Fibroblast of lung (primary cell): ENCODE data around the gene ZNF532. TPM values are rescaled to one million over a fixed set of nuclear protein-coding genes. Genes with fewer than 3 reads are reported as not detected.

Experiments used
- DNase-seq, 2 donors: peaks; one replicate each; pipeline versions ENCODE4 v3.0.0 to v3.0.0-alpha.2; 2010; ENCODE audit warnings: low read depth in 2 of 2
- H2AFZ ChIP-seq: 2 replicates; pipeline ENCODE4 v1.5.1; 2012; ENCODE audit warnings: low read length, control low read depth, inconsistent platforms
- H3K27ac ChIP-seq: 2 replicates; pipeline ENCODE4 v1.5.1; 2011; ENCODE audit warnings: low read length, control low read depth; ENCODE audit not compliant: insufficient read depth
- H3K27me3 ChIP-seq: 2 replicates; pipeline ENCODE4 v1.5.1; 2011; ENCODE audit warnings: mild to moderate bottlenecking, low read length; ENCODE audit not compliant: control insufficient read depth, insufficient read depth
- H3K36me3 ChIP-seq: 2 replicates; pipeline ENCODE4 v1.5.1; 2011; ENCODE audit warnings: low read length; ENCODE audit not compliant: control insufficient read depth, insufficient read depth
- H3K4me1 ChIP-seq: 2 replicates; pipeline ENCODE4 v1.5.1; 2011; ENCODE audit warnings: low read length; ENCODE audit not compliant: control insufficient read depth, insufficient read depth; ENCODE audit errors: extremely low read depth
- H3K4me2 ChIP-seq: 2 replicates; pipeline ENCODE4 v1.5.1; 2011; ENCODE audit warnings: low read length, control low read depth; ENCODE audit not compliant: insufficient read depth; ENCODE audit errors: extremely low read depth
- H3K4me3 ChIP-seq, 4 experiments: fragments of 200-600 bp in 1 of 4; sonication (generic) in 1 of 4; replicated peaks in 1 of 4; 2 replicates each; pipeline ENCODE4 v1.5.1; 2011 to 2016; ENCODE audit warnings: low read length in 4 of 4, low read depth in 3 of 4, mild to moderate bottlenecking in 3 of 4, control low read depth in 2 of 4, inconsistent platforms in 1 of 4, mixed read lengths in 1 of 4; ENCODE audit not compliant: insufficient read depth in 1 of 4; ENCODE audit errors: control extremely low read depth in 1 of 4
- H3K79me2 ChIP-seq: 2 replicates; pipeline ENCODE4 v1.5.1; 2012; ENCODE audit warnings: mild to moderate bottlenecking, low read length, inconsistent platforms; ENCODE audit not compliant: control insufficient read depth, insufficient read depth
- H3K9ac ChIP-seq: 2 replicates; pipeline ENCODE4 v1.5.1; 2011; ENCODE audit warnings: mild to moderate bottlenecking, low read length, control low read depth; ENCODE audit not compliant: insufficient read depth
- H3K9me3 ChIP-seq: 2 replicates; pipeline ENCODE4 v1.5.1; 2012; ENCODE audit warnings: low read depth, low read length; ENCODE audit not compliant: control insufficient read depth, insufficient read depth
- H4K20me1 ChIP-seq: 2 replicates; pipeline ENCODE4 v1.5.1; 2011; ENCODE audit warnings: low read length; ENCODE audit not compliant: control insufficient read depth, insufficient read depth; ENCODE audit errors: extremely low read depth
- CTCF ChIP-seq, 2 donors: IDR thresholded peaks in 1 of 2; conservative IDR thresholded peaks in 1 of 2; 1 replicate in 1 of 2; 2 replicates in 1 of 2; pipeline ENCODE4 v1.5.1; 2011 to 2012; ENCODE audit warnings: low read length in 2 of 2, control low read depth in 1 of 2, inconsistent platforms in 1 of 2, low read depth in 1 of 2, mild to moderate bottlenecking in 1 of 2
- EZH2 ChIP-seq: IDR thresholded peaks from 2 replicates; pipeline ENCODE4 v1.5.1; 2012; ENCODE audit warnings: low read length, control low read depth, mild to moderate bottlenecking; ENCODE audit errors: missing control alignments
- polyA plus RNA-seq, 2 donors: library from polyadenylated mRNA; depleted of rRNA in 1 of 2; stranded (reverse) in 1 of 2; unstranded in 1 of 2; fragments of >200 nt; gene quantifications; 2 replicates each; pipeline ENCODE4 v1.2.1, GENCODE V29; 2011 to 2012; ENCODE audit warnings: missing spikeins in 1 of 2
- total RNA-seq: library from RNA; depleted of rRNA; stranded (reverse); fragments of >200 nt; gene quantifications from 2 replicates; pipeline ENCODE4 v1.2.1, GENCODE V29; 2014

The ZNF532 gene
- total and polyA plus RNA-seq, 2 donors (not counting 1 experiment from before 2014, with no cell fraction given), result 57.3 to 64.6 TPM

DNA sequence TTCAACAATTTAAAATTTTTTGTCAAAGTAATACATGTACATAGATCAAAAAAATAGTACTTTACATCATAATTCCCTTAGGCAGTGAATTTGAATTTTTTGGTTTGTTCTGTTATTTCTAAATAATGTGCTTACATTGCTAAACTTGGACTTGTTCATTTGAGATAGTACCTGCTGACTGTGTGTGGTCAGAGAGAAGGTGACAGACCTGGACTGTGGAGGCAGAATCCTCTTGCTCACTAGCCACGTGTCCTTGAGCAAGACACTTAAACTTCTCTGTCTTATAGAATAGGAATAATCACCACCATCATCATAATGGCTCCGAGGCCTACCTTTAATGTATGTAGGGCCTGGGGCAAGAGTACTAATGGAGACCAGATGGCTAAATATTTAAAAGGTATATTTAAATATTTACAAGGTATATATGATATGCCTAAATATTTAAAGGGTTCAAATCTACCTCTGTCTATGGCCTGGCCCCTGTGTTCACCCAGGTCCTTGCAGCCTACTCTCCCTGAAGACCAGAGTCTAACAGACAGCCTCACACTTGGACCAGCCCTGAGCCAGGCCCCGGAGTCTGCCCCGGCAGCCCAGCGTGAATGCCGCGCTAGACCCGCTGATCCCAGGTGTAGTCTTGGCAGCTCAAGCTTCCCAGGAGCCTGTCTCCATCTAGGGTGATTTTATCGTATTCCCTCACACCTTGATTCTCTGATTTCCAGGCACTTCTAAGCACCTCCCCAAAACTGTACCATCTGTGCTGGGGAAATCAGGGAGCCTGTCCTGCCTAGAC lies 33.5 kb downstream of the ZNF532 start:
- no peaks in the 10 kb centered on the region for H3K9me3 ChIP-seq
- H3K27ac ChIP-seq, result no peak overlapping the region
- H3K36me3 ChIP-seq, result no peaks in the 10 kb centered on the region
- H3K27me3 ChIP-seq, result no peaks in the 10 kb centered on the region
- TF ChIP-seq CTCF (conservative IDR thresholded peaks at IDR 0.05 in 1 of 2, IDR thresholded peaks at IDR 0.05 in 1 of 2; ENCODE audit: low read depth in 1 of 2, low read length in 2 of 2), result no peak
- TF ChIP-seq EZH2, result no peak
- H3K4me1 ChIP-seq, result no peaks in the 10 kb centered on the region
- peaks cover 6% of the 10 kb centered on the region for H3K79me2 ChIP-seq
- no peak overlapping the region for H3K9ac ChIP-seq
- no peaks in the 10 kb centered on the region for H4K20me1 ChIP-seq
- H3K4me2 ChIP-seq, result no peak overlapping the region
- DNase-seq, result no peak
- no peak overlapping the region for H3K4me3 ChIP-seq
- H2AFZ ChIP-seq, result no peak overlapping the region

- H4K20me1 ChIP-seq, result no peaks in the 10 kb centered on the region
- peak overlapping the region; percentile 6 for H3K27ac ChIP-seq
- H3K9ac ChIP-seq, result no peak overlapping the region
Observed at GRCh38 chr18:58900015-58900649, 35.5 kb downstream of the ZNF532 start.

More at GRCh38 chr18:58900015-58900649, 35.5 kb downstream of the ZNF532 start:
- H2AFZ ChIP-seq, result no peak overlapping the region
- no peak for DNase-seq
- no peaks in the 10 kb centered on the region for H3K36me3 ChIP-seq
- no peaks in the 10 kb centered on the region for H3K27me3 ChIP-seq
- no peak overlapping the region for H3K4me3 ChIP-seq
- H3K4me1 ChIP-seq, result no peaks in the 10 kb centered on the region
- no peak for TF ChIP-seq EZH2
- TF ChIP-seq CTCF (conservative IDR thresholded peaks at IDR 0.05 in 1 of 2, IDR thresholded peaks at IDR 0.05 in 1 of 2; ENCODE audit: low read depth in 1 of 2, low read length in 2 of 2), result no peak
- H3K4me2 ChIP-seq, result no peak overlapping the region
- no peaks in the 10 kb centered on the region for H3K79me2 ChIP-seq
- H3K9me3 ChIP-seq, result no peaks in the 10 kb centered on the region
